Activated CD4-positive, alpha-beta T cell treated with anti-CD3 and anti-CD28 coated beads, Interleukin-2, amount 50 U/mL, for 1 hour (primary cell): ENCODE results near the gene DUSP12.
"Not testable (repeated sequence)": the region's sequence is repeated elsewhere in the genome, so short reads cannot be mapped to it uniquely, and the experiment has no call there.

Experiments
- DNase-seq: peaks from one replicate; pipeline ENCODE4 v3.0.0-alpha.2; 2020

The DUSP12 gene, protein sequence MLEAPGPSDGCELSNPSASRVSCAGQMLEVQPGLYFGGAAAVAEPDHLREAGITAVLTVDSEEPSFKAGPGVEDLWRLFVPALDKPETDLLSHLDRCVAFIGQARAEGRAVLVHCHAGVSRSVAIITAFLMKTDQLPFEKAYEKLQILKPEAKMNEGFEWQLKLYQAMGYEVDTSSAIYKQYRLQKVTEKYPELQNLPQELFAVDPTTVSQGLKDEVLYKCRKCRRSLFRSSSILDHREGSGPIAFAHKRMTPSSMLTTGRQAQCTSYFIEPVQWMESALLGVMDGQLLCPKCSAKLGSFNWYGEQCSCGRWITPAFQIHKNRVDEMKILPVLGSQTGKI

GRCh38 chr1:161749509-161750407, at the start of gene DUSP12:
Gene DUSP12, plus strand, starts transcription at chr1:161749786. Its CDS starts 16 bp downstream, at chr1:161749802.
- DNase-seq, result peak; percentile 82

DNA sequence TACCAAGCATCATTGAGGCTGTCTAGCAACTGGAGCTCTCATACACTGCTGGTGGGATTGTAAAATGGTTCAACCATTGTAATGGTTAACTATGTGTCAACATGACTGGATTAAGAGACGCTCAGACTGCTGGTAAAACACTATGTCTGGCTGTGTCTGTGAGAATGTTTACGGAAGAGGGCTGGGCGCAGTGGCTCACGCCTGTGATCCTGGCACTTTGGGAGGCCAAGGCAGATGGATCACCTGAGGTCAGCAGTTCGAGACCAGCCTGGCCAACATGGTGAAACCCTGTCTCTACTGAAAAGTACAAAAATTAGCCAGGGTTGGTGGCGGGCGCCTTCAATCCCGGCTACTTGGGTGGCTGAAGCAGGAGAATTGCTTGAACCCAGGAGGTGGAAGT, 47.3 kb upstream of the DUSP12 start:
- no peak for DNase-seq

DNA sequence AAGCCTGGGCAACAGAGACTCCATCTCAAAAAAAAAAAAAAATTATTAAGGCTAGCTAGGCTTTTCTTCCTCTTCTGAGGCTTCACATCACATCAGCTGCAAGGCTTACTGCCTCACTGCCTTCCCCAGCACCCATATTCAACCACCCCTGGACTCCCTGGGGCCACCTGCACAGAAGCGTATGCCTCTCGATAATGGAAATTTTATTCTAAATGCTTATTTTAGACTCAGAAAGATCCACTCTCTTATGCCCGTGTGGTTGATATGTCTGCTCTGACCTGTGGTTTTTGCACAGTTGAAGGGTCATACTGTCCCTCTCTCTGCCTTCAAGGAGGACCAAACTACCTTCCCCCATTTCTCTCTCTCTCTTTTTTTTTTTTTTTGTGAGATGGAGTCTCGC, 44.0 kb upstream of the DUSP12 start:
- no peak for DNase-seq

DNA sequence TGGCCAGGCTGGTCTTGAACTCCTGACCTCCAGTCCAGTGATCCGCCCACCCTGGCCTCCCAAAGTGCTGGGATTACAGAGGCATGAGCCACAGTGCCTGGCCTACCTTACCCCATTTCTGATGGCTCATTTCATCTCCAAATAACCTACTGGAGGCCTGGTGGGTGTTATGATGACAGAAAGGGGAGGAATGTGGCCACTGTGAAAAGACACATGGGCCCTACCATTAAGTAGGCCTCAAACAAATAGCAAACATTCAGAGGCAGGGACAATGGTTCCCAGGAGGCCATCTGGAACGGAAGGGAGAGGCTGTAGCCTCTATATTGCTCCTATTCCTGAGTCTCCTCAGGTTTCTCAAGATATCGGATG, 43.5 kb upstream of the DUSP12 start:
- no peak for DNase-seq

GRCh38 chr1:161706482-161707347, 42.9 kb upstream of the DUSP12 start, which contains the start of gene FCRLA:
Gene FCRLA, plus strand, starts transcription at chr1:161707229. Its CDS starts 36 bp downstream, at chr1:161707265.
- DNase-seq, result no peak

DNA sequence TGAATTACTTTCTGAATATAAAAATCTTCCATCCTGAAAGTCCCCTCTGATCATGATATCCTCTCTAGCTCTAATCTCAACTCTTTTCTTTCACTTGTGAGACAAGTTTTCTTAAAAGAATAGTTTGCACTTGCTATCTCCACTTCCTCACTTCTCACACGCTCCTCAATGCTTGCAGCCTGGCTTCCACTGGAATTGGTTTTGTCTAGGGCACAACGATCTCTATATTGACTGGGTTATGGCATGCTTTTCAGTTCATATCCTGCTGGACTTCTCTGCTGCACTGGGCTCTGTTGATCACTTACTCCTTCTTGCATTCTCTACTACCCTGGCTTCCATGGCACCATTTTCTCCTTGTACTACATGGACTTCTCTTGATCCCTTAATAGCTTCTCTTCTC, 42.1 kb upstream of the DUSP12 start:
- DNase-seq, result no peak

DNA sequence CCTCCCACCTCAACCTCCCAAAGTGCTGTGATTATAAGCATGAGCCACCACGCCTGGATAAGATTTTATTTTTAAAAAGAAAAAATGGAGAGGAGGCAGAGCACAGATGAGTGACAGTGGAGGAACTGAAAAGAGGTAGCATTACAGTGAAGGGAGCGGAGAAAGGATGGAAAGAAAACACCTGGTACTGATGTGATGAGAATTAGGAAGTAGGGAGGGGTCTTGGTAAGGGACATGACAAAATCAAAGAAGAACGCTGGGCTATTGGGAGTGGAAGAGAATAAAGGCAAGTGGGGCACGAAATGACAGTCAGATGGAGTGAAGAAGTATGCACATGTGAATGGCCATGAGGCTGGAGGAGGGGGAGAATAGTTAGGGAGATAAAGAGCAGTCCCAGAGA, 40.2 kb upstream of the DUSP12 start:
- DNase-seq, result no peak

GRCh38 chr1:161710560-161710959, 39.0 kb upstream of the DUSP12 start:
- DNase-seq, result no peak

- DNase-seq, result no peak
Observed at GRCh38 chr1:161718559-161719324, 30.8 kb upstream of the DUSP12 start.

- no peak for DNase-seq
Observed at GRCh38 chr1:161719325-161719611, 30.3 kb upstream of the DUSP12 start.

- no peak for DNase-seq
Observed at GRCh38 chr1:161720422-161720821, 29.2 kb upstream of the DUSP12 start.

DNA sequence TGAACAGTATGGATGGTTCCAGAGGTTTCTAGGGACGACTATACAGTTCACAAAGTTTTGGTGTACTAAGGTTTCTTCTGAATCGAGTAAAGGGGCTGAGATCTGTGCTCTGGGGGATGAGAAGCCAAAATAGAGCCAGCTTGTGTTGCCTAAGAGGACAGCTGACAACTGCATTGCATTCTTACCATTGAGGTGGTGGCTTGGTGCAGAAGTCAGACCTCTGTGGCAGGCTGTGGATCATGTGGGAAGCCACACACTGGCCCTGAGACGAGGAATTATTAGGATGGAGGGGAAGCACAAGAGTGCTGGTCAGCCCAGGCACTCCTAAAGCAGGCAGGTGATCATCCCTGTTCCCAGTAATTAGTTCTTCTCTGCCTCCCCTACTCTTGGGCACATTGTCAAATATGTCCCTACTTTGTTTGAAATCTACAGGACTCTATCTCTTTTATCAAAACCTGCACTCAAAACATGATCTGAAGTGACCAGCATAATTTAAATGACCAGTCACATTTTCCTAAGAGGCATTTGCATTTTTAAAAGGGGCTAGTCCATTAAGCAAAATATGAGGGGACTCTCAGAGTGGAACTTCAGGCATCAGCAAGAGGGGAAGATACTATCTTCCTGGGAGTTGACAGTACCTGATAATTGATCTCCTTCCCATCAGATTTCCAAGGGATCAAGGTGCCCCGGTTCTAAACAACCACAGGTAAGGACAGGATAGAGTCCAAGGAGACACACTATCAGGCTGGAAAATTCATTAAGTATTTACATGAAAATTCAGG, 28.4 kb upstream of the DUSP12 start, which contains the start of gene FCRLB:
TSS of gene FCRLB (plus strand) at position 589 of the 782 bp plus-strand sequence. CDS start 1,129 bp downstream, outside the sequence.
- no peak for DNase-seq

DNA sequence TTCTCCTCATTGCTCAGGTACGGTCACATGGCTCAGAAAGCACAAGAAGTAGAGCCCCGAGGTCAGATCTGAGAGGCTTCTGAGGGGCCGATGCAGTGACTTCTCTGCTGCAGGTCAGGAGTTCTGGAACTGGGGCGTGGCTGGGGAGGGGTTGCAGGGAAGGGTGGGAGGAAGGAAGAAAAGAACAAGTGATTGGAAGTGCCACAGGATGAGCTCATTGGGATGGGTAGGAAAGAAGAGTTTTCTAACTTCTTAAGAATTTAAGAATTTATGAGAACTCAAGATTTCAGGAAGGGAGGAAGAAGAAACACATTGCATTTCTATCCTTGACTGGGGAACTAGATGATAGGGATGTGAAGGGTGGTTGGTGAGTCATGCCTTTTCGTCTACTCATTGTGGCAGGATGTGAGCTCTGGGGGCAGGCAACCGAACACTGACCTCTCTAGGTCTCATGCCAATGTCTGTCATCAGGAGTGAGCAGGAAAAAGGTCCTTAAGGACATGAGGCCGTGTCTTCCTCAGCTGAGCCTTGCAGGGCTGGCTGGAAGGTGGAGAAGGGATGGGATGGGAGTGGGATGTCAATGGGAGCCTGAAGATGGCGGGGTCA, 27.7 kb upstream of the DUSP12 start:
- DNase-seq, result no peak

- DNase-seq, result no peak
Observed at GRCh38 chr1:161722406-161722805, 27.2 kb upstream of the DUSP12 start.

DNA sequence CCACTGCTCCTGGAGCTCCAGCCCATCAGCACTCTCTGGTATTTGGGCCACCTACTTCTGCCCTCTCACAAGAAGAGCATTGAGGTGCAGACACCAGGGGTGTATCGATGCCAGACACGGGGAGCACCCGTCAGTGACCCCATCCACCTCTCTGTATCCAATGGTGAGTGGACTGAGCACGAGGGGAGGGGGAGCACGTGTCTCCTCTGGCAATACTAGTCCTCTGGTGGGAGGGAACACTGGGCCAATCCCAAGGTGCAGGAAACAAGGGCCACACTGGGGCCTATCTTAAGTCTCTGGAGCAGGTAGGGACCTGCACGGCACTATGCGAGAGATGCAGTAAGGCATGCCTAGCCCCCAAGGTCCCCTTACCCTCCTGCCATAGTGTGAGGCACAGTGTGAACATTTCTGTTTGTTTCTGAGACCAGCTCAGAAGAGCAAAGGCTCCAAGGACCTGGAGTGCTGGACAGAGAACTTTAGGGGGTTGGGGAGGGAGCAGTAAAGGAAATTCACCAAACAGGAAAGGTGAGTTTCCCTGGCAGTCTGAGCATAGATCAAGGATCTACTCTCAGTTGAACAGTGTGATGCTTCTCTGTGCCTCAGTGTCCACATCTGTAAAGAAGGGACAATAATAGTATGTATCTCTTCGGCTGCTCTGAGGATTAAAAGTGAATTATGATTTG, 26.0 kb upstream of the DUSP12 start:
- DNase-seq, result no peak

GRCh38 chr1:161725258-161725907, 24.2 kb upstream of the DUSP12 start:
- DNase-seq, result not testable (repeated sequence)

DNA sequence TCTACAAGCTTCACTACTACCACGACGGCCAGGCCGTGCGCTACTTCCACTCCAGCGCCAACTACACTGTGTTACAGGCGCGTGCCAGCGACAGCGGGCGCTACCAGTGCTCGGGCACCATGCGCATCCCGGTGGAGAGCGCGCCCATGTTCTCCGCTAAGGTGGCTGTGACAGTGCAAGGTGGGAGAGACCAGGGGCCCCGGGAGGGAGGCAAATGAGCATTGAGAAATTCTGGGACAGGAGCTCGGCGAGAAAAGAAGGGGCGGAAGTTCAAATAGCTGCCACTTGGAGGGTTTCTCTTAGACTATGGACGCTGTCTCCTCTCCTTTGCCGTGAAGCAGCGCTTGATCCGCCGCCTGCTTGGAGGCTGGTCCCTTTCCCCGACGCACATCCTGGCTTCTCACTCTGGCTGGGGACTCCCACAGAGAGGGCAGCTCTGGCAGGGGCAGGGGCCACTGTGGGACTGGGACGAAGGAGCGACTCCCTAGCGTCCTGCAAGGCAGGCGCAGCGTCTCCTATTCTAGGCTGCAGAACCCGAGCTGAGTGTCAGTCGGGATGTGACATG, 23.6 kb upstream of the DUSP12 start:
- peak; percentile 22 for DNase-seq

DNA sequence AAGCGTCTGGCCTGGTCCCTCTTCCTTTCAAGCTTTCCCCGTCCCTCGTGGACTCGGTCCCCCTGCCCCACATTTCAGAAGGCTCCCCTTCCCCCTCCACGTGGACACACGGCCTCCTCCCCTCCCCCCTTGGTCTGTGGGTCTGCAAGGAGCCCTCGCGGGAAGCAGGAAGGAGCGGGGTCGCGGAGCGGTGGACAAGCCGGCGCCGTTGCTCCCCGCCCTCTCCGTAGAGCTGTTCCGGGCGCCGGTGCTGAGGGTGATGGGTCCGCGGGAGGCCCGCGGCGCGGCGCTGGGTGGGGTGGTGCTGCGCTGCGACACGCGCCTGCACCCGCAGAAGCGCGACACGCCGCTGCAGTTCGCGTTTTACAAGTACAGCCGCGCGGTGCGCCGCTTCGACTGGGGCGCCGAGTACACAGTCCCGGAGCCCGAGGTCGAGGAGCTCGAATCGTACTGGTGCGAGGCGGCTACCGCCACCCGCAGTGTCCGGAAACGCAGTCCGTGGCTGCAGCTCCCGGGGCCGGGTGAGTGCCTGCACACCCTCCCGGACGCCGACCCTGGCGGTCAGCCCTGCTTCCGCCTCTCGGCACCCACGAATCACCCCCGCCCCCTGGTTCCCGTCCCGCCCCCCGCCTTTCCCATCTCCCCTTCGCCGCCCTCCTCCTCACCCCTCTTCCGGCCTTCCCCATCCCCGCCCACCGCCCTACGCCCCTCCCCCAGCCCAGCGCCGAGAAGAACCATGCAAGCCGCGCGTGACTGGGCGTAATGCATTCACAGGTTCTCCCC, 22.9 kb upstream of the DUSP12 start:
- peak; percentile 62 for DNase-seq
